GM12878 (cell line): ENCODE results near the gene GALNT11. TPM values are rescaled to one million over a fixed set of nuclear protein-coding genes. Genes with fewer than 3 reads are reported as not detected.

Experiments used
- ATAC-seq: fragments of 200-7000 bp; cut with Tn5 transposase; 3 replicates; pipeline ENCODE4 v1.9.1; 2020; ENCODE audit warnings: mild to moderate bottlenecking, moderate library complexity
- BruUV-seq: library from RNA; stranded (reverse); fragments of 400-500 nt; replicated peaks from 2 replicates; lab custom pipeline; 2021; lab: Mats Ljungman, UMichigan
- CTCF ChIA-PET: fragments of 300-600 bp; sonication (Branson Sonifier 250); formaldehyde crosslinking; extraction: SDS; loops from one replicate; lab custom pipeline; 2021; ENCODE audit warnings: inconsistent platforms; lab: Yijun Ruan, JAX
- POLR2A ChIA-PET: fragments of 350-600 bp; formaldehyde crosslinking; extraction: SDS; loops from one replicate; lab custom pipeline; 2021; ENCODE audit warnings: inconsistent platforms; lab: Charles Lee
- RAD21 ChIA-PET: fragments of 300-600 bp; sonication (Branson Sonifier 250); formaldehyde crosslinking; loops from one replicate; lab custom pipeline; 2023; ENCODE audit warnings: antibody characterized with exemption; ENCODE audit not compliant: unreplicated experiment; lab: Charles Lee
- SMC1A ChIA-PET: fragments of 300-600 bp; sonication (Branson Sonifier 250); formaldehyde crosslinking; loops from one replicate; lab custom pipeline; 2023; ENCODE audit not compliant: unreplicated experiment, uncharacterized antibody; lab: Charles Lee
- DNase-seq: peaks from one replicate; pipeline ENCODE4 v3.0.0-alpha.2; 2011; ENCODE audit warnings: low read depth, low spot score
- FAIRE-seq: peaks from 3 replicates; lab custom pipeline; 2011; peaks lifted over from hg19 to GRCh38; lab: Jason Lieb, UNC
- H2AFZ ChIP-seq: 2 replicates; pipeline ENCODE4 v1.6.0; 2011; ENCODE audit warnings: low read depth, low read length, control low read depth; ENCODE audit not compliant: control insufficient read depth
- H3K27ac ChIP-seq: 2 replicates; pipeline ENCODE4 v1.5.1; 2011; ENCODE audit warnings: control low read depth; ENCODE audit not compliant: control insufficient read depth, insufficient read depth
- H3K27me3 ChIP-seq, 2 experiments: replicated peaks in 1 of 2; 2 replicates each; pipeline versions ENCODE4 v1.6.0 to v1.6.1; 2011; ENCODE audit warnings: low read length in 1 of 2; ENCODE audit not compliant: control insufficient read depth in 2 of 2, insufficient read depth in 2 of 2
- H3K36me3 ChIP-seq, 2 experiments: 2 replicates each; pipeline ENCODE4 v1.5.1; 2011; ENCODE audit warnings: low read length in 1 of 2; ENCODE audit not compliant: control insufficient read depth in 2 of 2, insufficient read depth in 2 of 2
- H3K4me1 ChIP-seq: 2 replicates; pipeline ENCODE4 v1.6.1; 2011; ENCODE audit warnings: mild to moderate bottlenecking, low read length, moderate library complexity, mixed read lengths; ENCODE audit not compliant: control insufficient read depth, insufficient read depth
- H3K4me2 ChIP-seq: 2 replicates; pipeline ENCODE4 v1.6.0; 2011; ENCODE audit warnings: control low read depth; ENCODE audit not compliant: control insufficient read depth, insufficient read depth
- H3K4me3 ChIP-seq: fragments of 200-600 bp; sonication (generic); 2 replicates; pipeline ENCODE4 v1.5.1; 2016
- H3K79me2 ChIP-seq: 2 replicates; pipeline ENCODE4 v1.6.0; 2011; ENCODE audit warnings: low read length; ENCODE audit not compliant: control insufficient read depth, insufficient read depth
- H3K9ac ChIP-seq: 2 replicates; pipeline ENCODE4 v1.8.0; 2011; ENCODE audit warnings: low read length, control low read depth, mixed read lengths; ENCODE audit not compliant: control insufficient read depth, insufficient read depth
- H3K9me3 ChIP-seq: replicated peaks from 3 replicates; pipeline ENCODE4 v1.5.1; 2011; ENCODE audit warnings: mild to moderate bottlenecking, low read length; ENCODE audit not compliant: control insufficient read depth, insufficient read depth
- H4K20me1 ChIP-seq: 2 replicates; pipeline ENCODE4 v1.6.0; 2011; ENCODE audit not compliant: control insufficient read depth, insufficient read depth
- FOS ChIP-seq: IDR thresholded peaks from 3 replicates; pipeline ENCODE4 v1.6.1; 2011; ENCODE audit warnings: borderline replicate concordance; ENCODE audit not compliant: insufficient read length; ENCODE audit errors: extremely low read depth
- JUNB ChIP-seq: IDR thresholded peaks from 2 replicates; pipeline ENCODE4 v1.6.1; 2016; ENCODE audit warnings: antibody characterized with exemption, mild to moderate bottlenecking
- MEF2B ChIP-seq: fragments of 450-650 bp; IDR thresholded peaks from 2 replicates; pipeline ENCODE4 v1.6.1; 2018; ENCODE audit warnings: mild to moderate bottlenecking, moderate library complexity; ENCODE audit not compliant: partially characterized antibody, poor library complexity, severe bottlenecking
- MYB ChIP-seq: fragments of 150-350 bp; IDR thresholded peaks from 2 replicates; pipeline ENCODE4 v1.6.1; 2014; ENCODE audit warnings: mild to moderate bottlenecking, low read depth, low read length, borderline replicate concordance
- PAX5 ChIP-seq: IDR thresholded peaks from 2 replicates; pipeline ENCODE4 v1.6.1; 2011; ENCODE audit warnings: low read depth, low read length, borderline replicate concordance
- PAX8 ChIP-seq: fragments of 450-650 bp; IDR thresholded peaks from 2 replicates; pipeline ENCODE4 v1.6.1; 2017; ENCODE audit warnings: mild to moderate bottlenecking, moderate library complexity
- PBX3 ChIP-seq: IDR thresholded peaks from 2 replicates; pipeline ENCODE4 v1.6.1; 2011; ENCODE audit warnings: mild to moderate bottlenecking, low read depth, low read length, moderate library complexity; ENCODE audit not compliant: insufficient replicate concordance
- SIX5 ChIP-seq: IDR thresholded peaks from 2 replicates; pipeline ENCODE4 v1.6.1; 2011; ENCODE audit warnings: mild to moderate bottlenecking, low read depth, low read length, moderate library complexity; ENCODE audit not compliant: severe bottlenecking
- STAT3 ChIP-seq: IDR thresholded peaks from 2 replicates; pipeline ENCODE4 v1.6.1; 2011; ENCODE audit warnings: low read depth, low read length, improper control_type of control experiment
- SUPT20H ChIP-seq: IDR thresholded peaks from 2 replicates; pipeline ENCODE4 v1.6.1; 2011; ENCODE audit warnings: low read depth, mild to moderate bottlenecking, low read length, moderate library complexity, borderline replicate concordance; ENCODE audit not compliant: control insufficient read depth
- TCF12 ChIP-seq: IDR thresholded peaks from 2 replicates; pipeline ENCODE4 v1.6.1; 2011; ENCODE audit warnings: low read depth, mild to moderate bottlenecking, low read length
- WGBS: methylation state at CpG from one replicate; pipeline ENCODE4 v1.1.6; 2016; ENCODE audit warnings: low lambda C conversion rate; ENCODE audit not compliant: insufficient replicate concordance, insufficient coverage; ENCODE audit errors: missing lambda C conversion rate; 5-methylcytosine and 5-hydroxymethylcytosine counted together
- in situ Hi-C: fragments of 300-500 bp; cut with MboI; formaldehyde crosslinking; loops from 9 replicates; pipeline ENCODE4 v1.14.3; 2018; ENCODE audit warnings: mixed read lengths
- intact Hi-C: fragments of 100-400 bp; cut with micrococcal nuclease; formaldehyde crosslinking; loops from one replicate; pipeline ENCODE4 v1.14.2; 2022; ENCODE audit not compliant: unreplicated experiment
- polyA plus RNA-seq, 11 experiments: library from polyadenylated mRNA; depleted of rRNA in 4 of 11; unstranded in 6 of 11; stranded (reverse) in 5 of 11; fragments of >200 nt; fragmentation: Nextera tagmentation in 4 of 11; fragmentation: Illumina TruSeq in 1 of 11; extraction: Ambion mirVana in 4 of 11; extraction: Trizol in 1 of 11; gene quantifications; 1 replicate in 1 of 11; 2 replicates in 10 of 11; pipeline versions ENCODE4 v1.2.1 to v1.2.3, GENCODE V29; 2011 to 2016; ENCODE audit warnings: inconsistent platforms in 2 of 11, missing spikeins in 2 of 11, low read depth in 1 of 11
- total RNA-seq, 4 experiments: library from RNA; depleted of rRNA in 3 of 4; stranded (reverse); fragments of >200 nt in 3 of 4; fragmentation: Illumina TruSeq in 1 of 4; extraction: Trizol in 1 of 4; gene quantifications; 2 replicates each; pipeline versions ENCODE4 v1.2.1 to v1.2.3, GENCODE V29; 2013 to 2021

GALNT11 gene
- total and polyA plus RNA-seq, 10 of the 15 experiments (the other 5 are each of a cell fraction or from before 2014, with no cell fraction given): 2.0 to 9.5 (median 6.4) TPM

GRCh38 chr7:152140067-152140466 lies 114.6 kb downstream of the GALNT11 start:
- no peak for DNase-seq
- Histone ChIP-seq H3K27ac (no peak overlapping the region), H3K36me3 (peaks cover 10 to 36% of the 10 kb centered on the region in 2 experiments), H3K27me3 (no peaks in the 10 kb centered on the region), H3K9me3 (no peaks in the 10 kb centered on the region), H4K20me1 (no peaks in the 10 kb centered on the region), H3K4me3 (no peak overlapping the region), H3K79me2 (no peaks in the 10 kb centered on the region), H3K4me1 (no peaks in the 10 kb centered on the region), H3K9ac (no peak overlapping the region), H3K4me2 (no peak overlapping the region), H2AFZ (no peak overlapping the region)
- in situ Hi-C loops: no loop called here
- FAIRE-seq: no peak
- RAD21 ChIA-PET: no interaction called here
- CTCF ChIA-PET: no interaction called here
- BruUV-seq: no TSS peak
- POLR2A ChIA-PET: no interaction called here
- intact Hi-C loops: no loop called here
- TF ChIP-seq MEF2B (no peak), PBX3 (no peak), SIX5 (no peak), FOS (no peak), PAX8 (no peak), TCF12 (no peak), SUPT20H (no peak), MYB (no peak), PAX5 (no peak), JUNB (no peak), STAT3 (no peak)
- SMC1A ChIA-PET: no interaction called here
- 98% methylated on average over 4 of the region's 4 CpGs for WGBS
- no peak for ATAC-seq
